C4-2B (cell line): Measurements from ENCODE around the gene STMP1.

Source experiments
- ZFX ChIP-seq: fragments of 450-650 bp; IDR thresholded peaks from 2 replicates; pipeline ENCODE4 v1.6.1; 2017
- TF ChIP-seq, protein P1 (sequence below): fragments of 450-650 bp; conservative IDR thresholded peaks from 2 replicates; pipeline ENCODE4 v1.5.1; 2017; ENCODE audit warnings: mild to moderate bottlenecking

DNA sequence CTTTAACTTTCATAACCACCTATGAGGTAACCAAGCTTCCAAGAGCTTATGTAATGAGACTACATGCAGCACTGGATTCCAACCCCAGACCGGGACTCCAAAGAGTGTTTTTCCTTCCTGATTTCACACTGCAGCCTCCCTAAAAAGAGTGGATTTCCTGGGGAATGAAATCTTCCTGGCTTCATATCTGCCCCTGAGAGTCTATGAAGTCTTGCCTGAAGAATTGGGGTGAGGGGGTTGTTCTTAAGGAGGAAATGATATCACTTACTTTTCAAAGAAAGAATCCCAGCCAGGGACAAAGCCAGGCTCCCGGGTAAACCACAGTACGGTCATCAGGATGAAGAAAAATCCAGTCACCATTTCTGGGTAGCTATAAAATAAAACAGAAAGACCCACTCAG, 29.7 kb downstream of the STMP1 start:
- TF ChIP-seq, protein P1, sequence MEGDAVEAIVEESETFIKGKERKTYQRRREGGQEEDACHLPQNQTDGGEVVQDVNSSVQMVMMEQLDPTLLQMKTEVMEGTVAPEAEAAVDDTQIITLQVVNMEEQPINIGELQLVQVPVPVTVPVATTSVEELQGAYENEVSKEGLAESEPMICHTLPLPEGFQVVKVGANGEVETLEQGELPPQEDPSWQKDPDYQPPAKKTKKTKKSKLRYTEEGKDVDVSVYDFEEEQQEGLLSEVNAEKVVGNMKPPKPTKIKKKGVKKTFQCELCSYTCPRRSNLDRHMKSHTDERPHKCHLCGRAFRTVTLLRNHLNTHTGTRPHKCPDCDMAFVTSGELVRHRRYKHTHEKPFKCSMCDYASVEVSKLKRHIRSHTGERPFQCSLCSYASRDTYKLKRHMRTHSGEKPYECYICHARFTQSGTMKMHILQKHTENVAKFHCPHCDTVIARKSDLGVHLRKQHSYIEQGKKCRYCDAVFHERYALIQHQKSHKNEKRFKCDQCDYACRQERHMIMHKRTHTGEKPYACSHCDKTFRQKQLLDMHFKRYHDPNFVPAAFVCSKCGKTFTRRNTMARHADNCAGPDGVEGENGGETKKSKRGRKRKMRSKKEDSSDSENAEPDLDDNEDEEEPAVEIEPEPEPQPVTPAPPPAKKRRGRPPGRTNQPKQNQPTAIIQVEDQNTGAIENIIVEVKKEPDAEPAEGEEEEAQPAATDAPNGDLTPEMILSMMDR = no peak
- TF ChIP-seq ZFX = no peak
